HL-60/S4 treated with phorbol 12-myristate 13-acetate at 8.2 ng/mL for 4 days and 3 days (cell line): ENCODE results near the gene ZNF771.
"Not testable (repeated sequence)": the region's sequence is repeated elsewhere in the genome, so short reads cannot be mapped to it uniquely, and the experiment has no call there.

Experiments
- in situ Hi-C: fragments of 300-500 bp; cut with MboI; formaldehyde crosslinking; loops from 2 replicates; pipeline ENCODE4 v1.15.0; 2022; ENCODE audit warnings: low sequenced_read_pairs

Gene ZNF771

DNA sequence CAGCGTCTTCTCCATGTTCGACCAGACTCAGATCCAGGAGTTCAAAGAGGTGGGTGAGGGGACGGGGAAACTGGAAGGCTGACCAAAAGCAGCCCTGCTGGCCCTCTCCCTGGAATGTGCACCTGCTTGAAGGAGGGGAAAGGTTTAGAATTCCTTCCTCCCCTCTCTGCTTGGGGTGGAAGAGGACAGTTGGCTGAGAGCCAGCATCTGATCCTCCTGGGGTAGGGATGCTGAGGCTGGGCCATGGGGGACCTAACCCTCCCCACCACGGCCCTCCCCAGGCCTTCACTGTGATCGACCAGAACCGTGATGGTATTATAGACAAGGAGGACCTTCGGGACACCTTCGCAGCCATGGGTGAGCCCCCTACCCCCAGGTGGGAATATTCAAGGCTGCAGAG, 31.5 kb upstream of the ZNF771 start:
- in situ Hi-C loops, result no loop called here

DNA sequence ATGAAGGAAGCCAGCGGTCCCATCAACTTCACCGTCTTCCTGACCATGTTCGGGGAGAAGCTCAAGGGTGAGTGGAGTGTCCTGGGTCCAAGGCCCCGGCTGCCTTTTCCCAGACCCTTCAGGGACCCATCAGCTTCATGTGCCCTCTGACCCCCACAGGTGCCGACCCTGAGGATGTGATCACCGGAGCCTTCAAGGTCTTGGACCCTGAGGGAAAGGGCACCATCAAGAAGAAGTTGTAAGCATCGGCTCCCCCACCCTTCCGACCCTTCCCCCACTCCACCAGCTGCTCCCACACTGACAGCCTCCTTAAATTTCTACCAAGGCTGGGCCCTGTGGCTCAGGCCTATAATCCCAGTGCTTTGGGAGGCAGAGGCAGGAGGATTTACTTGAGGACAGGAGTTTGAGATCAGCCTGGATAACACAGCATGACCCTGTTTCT, 30.9 kb upstream of the ZNF771 start:
- in situ Hi-C loops, result no loop called here

DNA sequence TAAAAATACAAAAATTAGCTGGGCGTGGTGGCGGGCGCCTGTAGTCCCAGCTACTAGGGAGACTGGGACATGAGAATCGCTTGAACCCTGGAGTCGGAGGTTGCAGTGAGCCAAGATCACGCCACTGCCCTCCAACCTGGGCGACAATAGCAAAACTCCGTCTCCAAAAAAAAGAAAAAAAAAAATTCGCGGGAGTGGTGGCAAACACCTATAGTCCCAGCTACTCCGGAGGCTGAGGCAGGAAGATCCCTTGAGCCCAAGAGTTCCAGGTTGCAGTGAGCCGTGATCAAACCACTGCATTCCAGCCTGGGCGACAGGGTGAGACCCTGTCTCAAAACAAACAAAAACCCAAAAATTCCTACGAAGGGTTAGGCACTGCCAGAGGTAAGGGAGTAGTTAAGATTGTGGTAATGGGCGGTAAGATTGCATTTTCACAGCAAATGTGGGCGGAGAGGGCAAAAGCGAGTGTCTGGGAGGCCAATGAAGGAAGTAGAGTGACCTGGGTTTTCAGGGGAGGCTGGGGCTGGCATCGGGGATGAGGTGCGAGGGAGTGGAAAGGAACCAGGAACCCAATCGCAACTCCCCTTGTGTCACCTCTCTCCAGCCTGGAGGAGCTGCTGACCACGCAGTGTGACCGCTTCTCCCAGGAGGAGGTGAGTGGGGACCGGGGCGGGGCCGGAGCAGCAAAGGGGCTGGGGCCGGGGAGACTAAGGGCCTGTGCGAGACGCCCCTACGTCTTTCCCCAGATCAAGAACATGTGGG, 30.2 kb upstream of the ZNF771 start:
- in situ Hi-C loops, result no loop called here

DNA sequence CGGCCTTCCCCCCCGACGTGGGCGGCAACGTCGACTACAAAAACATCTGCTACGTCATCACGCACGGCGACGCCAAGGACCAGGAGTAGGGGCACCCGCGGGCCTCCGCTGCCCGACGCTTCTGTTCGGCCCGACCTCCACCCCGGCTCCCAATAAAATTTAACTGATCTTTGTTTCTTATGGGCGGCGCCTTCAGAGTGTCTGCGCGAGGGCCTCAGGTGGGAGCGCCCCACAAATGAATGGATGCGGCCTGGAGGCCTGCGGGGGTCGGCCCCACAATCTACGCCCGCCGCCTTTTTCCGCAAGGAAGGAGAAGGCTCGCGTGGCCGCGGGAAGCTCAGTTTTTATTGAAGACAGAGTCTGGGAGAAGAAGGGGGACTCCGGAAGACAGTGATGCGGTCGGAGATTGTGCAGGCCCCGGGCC, 29.6 kb upstream of the ZNF771 start:
- in situ Hi-C loops, result no loop called here

DNA sequence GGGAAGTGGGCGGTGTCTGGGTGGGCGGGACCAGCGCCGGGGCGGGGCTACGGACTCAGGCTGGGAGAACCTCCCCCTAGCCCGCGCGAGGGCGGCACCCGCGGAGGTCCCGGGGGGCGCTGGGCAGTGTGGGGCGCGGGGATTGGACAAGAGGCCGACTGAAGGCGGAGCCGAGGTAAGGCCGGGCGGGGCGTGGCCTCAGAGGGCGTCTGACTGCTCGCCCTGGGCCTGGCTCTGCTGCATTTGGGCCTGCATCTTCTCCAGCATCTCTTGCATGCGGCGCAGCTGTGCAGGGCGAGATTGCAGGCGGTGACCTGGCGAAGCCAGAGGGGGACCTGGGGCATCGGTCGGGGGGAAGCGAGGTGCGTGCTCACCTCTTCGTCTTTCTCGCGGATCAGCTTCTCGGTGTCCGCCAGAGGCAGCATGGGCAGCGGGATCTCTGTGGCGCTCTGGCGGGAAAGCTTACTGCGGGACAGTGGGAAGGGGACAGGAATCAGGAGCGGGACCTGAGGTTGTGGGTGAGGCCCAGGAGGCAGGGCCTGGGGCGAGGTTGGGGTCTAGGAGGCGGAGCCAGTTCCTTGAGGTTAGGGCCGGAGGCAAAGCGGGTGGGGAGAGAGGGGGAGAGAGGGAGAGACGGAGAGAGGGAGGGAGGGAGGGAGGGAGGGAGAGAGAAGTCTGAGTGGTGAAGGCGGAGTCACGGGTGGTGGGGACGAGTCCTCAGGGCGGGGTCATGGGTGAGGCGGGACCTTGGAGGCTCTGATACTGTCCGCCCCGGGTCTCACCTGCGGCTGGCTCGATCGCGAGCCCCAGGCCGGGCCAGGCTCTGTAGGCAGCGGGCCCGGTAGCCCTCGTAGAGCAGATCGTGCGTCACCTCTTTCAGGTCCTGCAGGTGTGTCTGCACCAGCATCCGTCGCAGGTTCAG, 28.9 kb upstream of the ZNF771 start:
- in situ Hi-C loops, result no loop called here

DNA sequence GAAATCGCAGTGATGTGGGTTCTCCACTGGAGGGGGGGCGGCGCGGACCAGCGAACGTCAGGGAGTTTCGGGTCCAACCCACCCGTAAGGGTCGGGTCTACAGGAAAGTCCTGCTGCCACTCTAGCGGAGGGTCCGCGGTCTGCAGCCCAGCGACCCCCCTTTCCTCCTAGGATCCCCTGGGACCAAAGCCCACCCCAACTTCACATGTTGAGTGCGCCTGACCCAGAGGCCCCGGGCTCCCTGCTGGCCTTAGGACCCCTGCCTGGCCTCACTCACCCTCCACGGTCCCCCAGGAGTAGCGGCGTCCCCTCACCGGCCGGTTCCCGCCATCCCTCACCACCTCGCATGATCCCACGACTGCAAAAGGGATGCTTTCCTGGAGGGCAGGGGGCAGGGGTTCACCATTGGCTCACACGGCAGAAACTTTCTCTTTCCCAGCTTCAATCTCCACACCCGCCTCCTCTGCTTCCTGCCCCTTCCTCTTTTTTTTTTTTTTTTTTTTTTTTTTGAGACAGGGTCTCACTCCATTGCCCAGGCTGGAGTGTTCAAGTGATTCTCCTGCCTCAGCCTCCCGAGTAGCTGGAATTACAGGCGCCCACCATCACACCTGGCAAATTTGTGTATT, 28.1 kb upstream of the ZNF771 start:
- in situ Hi-C loops, result no loop called here

DNA sequence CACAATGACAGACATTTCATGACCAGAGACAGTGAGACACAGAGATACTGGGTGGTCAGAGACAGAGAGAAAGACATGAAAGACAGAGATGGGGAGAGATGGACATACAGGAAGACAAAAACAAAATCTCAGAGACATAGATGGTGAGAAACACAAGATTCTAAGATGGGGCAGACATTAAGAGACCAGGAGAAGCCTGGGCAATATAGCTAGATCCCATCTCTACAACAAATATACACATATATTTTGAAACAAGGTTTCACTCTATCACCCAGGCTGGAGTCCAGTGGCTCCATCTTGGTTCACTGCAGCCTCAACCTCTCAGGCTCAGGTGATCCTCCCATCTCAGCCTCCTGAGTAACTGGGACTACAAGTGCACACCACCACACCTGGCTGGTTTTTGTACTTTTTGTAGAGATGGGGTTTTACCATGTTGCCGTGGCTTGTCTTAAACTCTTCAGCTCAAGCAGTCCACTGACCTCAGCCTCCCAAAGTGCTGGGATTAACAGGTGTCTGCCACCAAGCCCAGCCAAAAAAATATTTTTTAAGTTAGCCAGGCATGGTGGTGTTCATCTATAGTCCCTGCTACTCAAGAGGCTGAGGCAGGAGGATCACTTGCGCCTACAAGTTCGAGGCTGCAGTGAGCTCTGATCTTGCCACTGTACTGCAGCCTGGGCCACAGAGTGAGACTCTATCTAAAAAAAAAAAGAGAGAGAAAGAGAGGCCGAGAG, 27.2 kb upstream of the ZNF771 start:
- in situ Hi-C loops, result no loop called here

DNA sequence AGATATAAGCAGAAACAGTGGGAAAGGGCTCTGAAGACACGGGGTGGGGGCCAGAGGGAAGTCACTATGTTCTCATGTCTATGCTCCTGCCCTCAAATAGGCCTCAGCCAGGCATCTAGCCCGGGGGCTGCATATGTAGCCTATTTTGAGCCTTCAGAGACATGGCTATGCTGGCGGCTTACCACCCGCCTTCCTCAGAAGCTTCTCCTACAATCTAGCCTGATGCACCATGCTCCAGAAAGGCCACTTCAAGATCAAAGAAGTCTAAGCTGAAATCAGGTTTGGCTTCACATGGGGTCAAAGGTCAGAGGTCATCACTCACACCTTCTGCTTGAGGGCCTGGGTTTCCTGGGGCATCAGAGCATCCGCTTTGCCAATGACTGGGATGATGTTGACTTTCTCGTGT, 26.6 kb upstream of the ZNF771 start:
- in situ Hi-C loops, result no loop called here

DNA sequence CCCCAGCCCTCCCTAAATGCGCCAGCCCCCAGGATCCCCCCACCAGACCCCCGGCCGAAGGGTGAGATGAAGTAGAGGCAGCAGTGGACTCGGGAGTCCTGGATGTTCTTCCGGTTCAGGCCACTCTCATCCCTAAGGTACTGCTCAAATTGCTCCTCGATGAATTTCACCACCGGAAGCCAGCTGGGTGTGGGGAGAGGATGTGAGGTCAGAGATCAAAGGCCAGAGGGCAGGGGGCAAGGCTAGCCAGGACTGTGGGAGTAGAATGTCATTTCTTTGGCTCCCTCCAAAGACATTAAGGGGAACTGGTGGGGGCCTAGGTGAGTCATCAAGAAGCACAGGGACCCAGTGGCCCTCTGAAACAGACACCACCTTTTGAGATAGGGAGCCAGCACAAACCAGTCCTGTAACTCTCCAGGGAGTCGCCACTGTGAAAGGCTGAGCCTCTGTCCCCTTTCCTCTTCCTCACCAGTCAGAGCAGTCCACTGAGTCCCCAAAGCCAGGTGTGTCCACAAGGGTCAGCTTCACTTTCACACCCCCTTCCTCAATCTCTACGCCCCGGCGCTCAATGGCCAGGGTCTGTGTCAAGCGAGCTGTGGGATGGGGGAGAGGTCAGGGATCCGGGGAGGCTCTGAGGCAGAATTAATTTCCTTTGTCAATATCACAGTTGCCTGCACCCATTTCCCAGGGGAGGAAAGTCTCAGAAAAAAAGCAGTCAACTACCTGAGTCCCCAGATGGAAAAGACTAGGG, 25.9 kb upstream of the ZNF771 start:
- in situ Hi-C loops, result no loop called here

DNA sequence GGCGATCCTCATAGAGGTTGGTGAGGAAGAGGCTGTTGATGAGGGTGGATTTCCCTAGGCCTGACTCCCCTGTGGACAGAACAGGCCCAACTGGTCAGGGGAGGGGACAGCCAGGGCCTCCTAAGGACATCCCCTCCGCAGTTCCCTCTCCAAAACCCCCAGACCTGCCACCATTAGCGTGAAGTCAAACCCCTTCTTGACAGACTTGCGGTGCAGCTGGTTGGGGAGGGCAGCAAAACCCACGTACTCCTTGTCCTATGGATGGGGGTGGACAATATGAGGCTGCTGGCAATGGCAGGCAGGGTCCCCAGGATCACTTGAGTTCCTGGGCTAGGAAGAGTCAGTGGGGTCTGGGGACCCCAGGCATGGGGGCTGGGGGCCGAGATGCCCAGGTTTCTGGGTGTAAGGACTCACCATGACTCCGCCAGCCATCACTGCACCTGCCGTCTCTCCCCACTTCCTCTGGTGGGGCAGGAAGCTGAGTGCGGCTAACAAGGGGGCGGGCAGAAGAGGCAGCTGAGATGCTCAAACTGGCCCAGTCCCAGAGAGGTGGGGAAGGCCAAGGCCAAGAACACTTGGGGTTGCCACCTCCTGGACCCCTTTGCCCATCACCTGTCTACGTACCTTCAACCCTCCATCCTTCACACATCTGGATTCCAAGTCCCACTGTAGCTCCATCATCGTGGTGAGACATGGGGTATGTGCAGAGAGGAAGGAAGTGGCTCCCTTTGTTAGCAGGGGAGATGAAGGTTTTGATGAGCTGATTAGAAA, 25.1 kb upstream of the ZNF771 start, which contains the start of gene SEPTIN1:
Gene SEPTIN1, minus strand, starts transcription at position 451 of the 771 bp plus-strand sequence. Its CDS starts 19 bp downstream, at position 432.
- in situ Hi-C loops, result no loop called here

DNA sequence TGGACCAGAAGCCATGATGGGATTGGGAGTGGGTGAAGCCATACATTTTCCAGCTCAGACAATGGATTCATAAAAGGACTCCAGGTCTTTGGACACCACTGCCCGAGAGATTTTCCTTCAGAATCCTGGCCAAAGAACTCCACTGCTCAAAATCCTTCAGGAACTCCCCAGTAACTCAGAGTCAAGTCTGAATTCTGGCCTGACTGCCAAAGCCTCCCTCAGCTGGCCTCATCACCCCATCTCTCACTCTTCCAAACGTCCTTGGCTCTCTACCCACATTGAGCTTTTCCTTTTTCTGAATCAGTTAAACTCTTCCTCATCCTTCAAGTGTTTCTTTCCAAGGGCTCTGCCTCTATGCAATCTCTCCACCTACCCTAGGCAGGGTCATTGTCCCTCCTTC, 23.9 kb upstream of the ZNF771 start:
- in situ Hi-C loops, result no loop called here

DNA sequence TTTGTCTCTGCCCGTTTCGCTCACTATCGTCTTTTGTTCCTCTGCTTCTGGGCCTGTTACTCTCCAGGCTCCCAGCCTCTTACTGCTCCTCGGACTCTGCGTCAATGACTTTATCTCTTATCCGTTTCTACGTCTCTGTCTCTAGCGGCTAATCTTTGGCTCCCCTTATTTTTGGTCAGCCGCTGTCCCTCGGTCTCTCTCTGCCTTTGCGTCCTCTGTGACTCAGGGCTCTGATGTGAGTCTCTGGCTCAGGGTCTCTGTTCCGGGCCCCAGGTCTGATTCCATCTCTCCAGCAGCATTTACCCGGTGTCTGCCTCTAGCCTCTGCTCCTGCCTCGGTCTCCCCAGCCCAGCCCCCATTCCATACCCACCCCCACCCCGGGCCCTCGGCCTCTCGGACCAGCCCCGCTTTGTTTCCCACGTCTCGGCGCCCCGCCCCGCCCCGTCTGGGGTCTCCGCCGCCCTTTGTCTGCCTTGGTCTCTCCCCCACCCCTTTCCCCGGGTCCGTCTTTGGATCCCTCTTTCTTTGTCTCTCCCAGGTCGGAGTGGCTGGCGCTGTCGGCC, 12.7 kb upstream of the ZNF771 start:
- in situ Hi-C loops, result no loop called here

DNA sequence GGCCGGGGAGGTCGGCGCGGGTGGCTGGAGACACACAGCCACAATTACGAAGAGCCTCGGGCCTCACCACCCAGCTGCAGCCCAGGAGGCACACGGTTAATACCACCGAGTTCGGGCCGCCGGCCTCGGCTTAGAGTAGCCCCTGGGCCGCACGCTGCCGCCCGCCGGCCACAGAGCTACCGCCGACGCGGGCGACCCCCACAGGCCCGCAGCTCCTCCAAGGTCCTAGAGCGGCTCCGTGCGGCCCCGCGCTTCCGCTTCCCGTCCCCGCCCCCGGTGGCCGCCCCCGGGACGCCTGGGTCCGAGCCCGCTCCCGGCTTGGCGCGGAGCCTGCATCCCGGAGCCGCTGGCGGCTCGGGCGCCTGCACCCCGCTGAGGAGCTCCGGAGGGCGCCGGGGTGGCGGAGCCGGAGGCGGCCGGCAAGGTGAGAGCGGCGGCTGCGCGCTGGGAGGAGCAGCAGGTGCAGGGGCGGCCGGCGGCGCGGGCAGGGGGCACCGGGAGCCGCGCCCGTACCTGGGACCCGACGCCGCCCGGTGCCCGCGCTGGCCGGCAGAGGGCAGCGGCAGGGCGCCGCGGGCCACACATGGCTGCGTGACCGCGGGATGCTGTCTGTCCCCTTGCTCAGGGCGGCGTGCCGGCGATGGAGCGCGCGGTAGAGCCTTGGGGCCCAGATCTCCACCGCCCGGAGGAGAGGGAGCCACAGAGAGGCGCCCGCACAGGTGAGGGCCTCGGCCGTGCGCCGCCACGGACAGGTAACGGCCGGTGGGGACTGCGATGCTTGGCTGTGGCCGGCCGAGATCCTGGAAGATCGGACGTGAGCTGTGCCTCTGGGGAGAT, 12.0 kb upstream of the ZNF771 start, which contains the start of gene ZNF48:
Gene ZNF48, plus strand, starts transcription at position 266 of the 837 bp plus-strand sequence. Its CDS starts 375 bp downstream, at position 641.
- in situ Hi-C loops, result no loop called here

DNA sequence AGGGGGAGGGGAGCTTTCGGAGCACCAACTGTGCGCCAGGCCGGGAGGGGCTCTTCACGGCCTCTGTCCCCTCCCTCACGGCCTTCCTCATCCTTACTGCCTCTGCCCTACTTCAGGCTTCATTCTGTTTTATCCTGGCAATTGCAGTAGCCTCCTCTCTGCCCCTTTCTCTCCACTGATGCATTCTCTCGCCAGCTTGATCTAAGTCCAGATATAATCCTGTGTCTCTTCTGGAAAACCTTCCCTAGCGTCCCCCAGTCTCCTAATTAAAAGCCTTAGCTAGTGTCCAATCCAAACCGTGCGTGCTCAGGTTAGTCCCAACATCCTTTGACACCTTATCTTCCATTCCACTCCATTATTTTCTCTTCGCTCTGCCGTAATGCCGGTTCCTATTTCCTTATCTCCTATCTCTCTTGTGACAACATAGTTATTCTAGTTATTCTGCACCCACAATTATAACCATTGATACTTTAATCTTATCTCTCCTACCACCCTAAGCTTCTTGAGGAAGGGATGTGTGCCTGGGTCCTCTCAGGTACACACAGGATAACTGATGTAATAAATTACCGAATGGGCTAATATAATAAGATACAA, 11.3 kb upstream of the ZNF771 start:
- in situ Hi-C loops, result no loop called here

DNA sequence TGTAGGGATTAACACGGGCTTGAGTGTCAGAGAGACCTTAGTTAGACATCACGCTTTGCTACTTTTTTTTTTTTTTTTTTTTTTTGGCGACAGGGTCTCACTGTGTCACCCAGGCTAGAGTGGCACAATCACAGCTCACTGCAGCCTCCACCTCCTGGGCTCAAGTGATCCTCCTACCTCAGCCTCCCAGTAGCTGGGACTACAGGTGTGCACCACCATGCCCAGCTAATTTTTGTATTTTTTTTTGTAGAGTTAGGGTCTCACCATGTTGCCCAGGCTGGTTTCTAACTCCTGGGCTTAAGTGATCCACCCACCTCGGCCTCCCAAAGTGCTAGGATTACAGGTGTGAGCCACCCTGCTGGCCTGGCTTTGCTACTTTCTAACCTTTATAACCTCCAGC, 10.8 kb upstream of the ZNF771 start:
- in situ Hi-C loops, result not testable (repeated sequence)

DNA sequence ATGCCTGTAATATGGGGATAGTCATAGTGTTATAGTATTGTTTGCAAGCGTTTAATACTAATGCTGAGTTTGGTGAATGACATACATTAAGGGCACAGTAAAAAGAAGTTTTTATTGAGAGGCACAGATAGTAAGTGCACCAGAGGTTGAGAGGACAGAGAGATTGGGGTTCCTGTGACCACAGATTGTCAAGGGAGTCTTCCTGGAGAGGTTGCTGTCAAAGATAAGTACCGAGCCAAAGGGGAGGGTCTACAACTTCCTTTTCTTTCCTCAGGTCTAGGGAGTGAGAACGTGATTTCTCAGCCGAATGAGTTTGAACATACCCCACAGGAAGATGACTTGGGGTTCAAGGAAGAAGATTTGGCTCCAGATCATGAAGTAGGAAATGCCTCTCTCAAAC, 10.3 kb upstream of the ZNF771 start:
- in situ Hi-C loops, result no loop called here
